Measurements from ENCODE around the gene STARD5. TPM values are rescaled to one million over a fixed set of nuclear protein-coding genes. Genes with fewer than 3 reads are reported as not detected.
A peak's percentile ranks its signal among the peaks of the same experiment; 100 is the strongest.
"Not testable (repeated sequence)": the region's sequence is repeated elsewhere in the genome, so short reads cannot be mapped to it uniquely, and the experiment has no call there.

STARD5 gene, protein sequence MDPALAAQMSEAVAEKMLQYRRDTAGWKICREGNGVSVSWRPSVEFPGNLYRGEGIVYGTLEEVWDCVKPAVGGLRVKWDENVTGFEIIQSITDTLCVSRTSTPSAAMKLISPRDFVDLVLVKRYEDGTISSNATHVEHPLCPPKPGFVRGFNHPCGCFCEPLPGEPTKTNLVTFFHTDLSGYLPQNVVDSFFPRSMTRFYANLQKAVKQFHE
- 0.50 and 1.0 TPM in 2 replicates for polyA plus RNA-seq (2014; cell fraction: cytosol; rRNA removed)
- 1.0 and 1.8 TPM in 2 replicates for polyA plus RNA-seq (2014; cell fraction: nucleus; rRNA removed)

DNA sequence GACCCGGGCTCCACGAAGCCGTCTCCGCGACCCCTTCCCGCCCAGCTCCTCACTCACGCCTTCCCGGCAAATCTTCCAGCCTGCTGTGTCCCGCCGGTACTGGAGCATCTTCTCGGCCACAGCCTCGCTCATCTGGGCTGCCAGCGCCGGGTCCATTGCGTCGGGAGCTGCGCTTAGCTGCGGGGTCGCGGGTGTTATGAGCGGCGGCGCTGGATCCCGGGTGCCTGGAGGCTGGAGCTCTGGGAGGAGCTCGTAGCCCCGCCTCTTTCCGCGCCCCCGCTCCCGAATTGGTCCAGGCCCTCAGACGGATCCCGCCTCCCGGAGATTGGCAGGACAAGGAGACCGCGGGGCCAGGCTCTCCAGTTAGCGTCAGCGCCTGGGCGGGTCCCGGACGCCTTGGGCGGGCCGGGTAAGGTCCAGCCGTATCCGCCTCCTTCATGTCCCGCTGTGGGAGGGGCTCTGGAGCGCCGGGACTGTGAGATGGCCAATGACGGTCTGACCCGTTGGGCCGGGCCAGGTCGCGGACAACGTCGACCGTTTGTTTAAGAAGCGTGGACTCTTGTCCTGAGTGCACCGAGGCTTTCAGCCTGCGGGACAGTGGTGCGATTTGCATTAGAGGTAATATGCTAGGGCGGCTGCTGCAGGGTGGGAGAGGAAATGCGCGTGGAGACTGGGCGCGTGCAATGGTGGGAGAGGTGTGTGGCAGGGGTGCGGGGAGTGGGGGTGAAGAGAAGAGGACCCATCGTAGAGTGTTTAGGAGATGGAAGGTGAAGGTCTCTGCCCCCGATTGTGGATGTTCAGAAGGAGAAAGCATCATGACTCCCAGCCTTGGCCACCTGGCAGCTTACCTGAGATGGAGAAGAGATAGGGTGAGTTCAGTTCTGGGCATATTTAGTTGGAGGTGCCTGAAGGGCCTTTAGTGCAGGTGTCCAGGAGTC, at the start of gene STARD5:
Gene STARD5, minus strand, starts transcription at position 198 of the 938 bp plus-strand sequence. Its CDS starts 42 bp downstream, at position 156.
- peak; percentile 94 for DNase-seq (ENCODE audit: low spot score)

DNA sequence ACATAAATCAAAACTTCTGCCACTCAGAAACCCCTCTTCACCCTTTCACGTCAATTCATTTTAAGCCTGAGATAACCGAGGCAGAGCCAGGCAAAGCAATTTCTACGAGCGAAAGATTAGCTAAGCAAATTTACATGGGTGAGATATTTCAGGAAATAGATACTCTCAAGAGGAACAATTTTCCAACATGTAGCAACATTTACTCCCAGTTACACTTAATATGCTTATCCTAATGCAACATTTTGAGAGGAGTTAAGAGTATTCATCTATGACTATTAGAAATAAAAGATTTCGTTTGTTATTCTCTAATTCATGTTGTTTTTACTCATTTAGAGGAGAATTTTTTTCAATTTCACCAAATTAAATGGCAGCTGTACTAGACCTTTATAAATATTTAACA, 49.2 kb upstream of the STARD5 start:
- no peak for DNase-seq (ENCODE audit: low spot score)

DNA sequence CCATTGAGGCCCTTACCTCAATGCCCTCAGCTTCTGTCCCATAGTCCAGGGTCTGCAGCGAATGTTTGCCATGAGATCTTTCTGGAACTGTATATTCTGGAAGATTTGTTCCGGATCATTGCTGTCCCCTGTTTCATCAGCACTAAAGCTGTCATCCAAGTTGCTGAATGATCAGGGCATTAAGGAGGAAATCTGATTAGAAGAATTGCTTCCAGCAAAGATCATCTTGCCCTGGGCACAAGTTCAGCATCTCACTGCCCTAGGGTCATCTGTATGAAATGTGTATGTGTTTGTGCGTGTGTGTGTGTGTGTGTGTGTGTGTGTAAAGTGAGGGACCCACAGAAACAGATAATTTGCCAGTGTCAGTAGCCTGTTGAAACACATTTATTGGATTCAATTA, 48.6 kb upstream of the STARD5 start:
- no peak for DNase-seq (ENCODE audit: low spot score)

DNA sequence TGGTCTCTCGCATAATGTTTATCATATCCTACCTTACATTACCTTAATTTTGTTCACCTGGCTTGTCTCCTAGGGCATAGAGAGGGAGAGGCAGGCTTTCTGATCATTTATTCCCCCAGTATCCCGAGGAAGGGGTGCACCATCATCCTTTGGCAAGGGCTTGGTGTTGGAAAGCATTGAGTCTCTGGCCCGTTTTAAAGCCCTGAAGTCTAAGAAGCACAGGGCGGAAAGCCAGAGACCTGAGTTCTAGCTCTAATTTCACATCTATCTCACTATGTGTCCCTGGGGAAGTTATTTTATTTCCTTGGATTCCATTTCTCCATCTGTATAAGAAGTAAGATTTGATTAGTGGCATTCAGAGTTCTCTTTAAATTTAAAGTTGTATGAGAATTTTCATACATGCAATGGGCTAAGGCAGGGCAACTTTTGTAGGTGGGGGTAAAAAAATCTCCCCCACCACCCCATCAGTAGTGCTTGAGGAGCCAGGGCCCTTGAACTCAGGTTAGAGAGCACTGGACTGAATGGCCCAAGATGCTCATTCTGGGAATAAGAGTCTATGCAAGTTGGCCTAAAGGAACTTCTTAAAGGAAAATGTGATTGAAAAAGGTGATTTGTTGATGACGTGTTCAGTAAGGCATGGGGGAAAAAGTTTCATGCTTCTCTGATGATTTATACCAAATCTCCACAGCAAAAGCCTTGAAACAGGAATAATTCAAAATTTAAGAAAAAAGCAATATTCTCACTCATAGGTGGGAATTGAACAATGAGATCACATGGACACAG, 40.0 kb upstream of the STARD5 start:
- DNase-seq (ENCODE audit: low spot score) = no peak

DNA sequence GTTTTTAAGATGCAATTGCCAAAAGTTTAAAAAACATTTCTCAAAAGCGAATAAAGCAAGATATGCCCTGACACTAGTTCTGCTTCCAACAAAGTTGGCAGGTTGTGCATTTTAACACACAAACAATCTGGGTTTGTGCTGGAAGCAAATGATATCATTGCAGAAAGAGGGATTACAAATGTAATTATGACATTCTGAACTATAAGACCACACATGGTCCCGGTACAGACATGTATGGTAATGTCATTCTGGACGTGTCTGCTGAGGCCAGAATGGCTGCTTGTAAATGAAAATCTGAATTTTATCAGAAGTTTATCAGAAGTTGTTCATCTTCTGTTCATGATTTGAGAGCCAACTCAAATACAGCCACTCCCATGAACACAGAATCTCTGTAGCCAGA, 39.3 kb upstream of the STARD5 start:
- DNase-seq (ENCODE audit: low spot score) = no peak

DNA sequence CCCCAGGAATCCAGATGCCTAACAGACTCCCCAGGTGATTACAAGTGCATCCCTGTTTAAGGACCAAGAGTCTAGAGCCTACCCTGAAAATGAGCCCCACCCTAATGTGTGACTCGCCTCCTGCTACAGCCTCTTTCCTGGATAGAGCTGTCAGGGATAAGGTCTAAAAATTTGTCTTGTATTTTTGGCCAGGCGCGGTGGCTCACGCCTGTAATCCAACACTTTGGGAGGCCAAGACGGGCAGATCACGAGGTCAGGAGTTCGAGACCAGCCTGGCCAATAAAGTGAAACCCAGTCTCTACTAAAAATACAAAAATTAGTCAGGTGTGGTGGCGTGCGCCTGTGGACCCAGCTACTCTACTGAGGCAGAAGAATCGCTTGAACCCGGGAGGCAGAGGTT, 38.8 kb upstream of the STARD5 start:
- DNase-seq (ENCODE audit: low spot score) = no peak

DNA sequence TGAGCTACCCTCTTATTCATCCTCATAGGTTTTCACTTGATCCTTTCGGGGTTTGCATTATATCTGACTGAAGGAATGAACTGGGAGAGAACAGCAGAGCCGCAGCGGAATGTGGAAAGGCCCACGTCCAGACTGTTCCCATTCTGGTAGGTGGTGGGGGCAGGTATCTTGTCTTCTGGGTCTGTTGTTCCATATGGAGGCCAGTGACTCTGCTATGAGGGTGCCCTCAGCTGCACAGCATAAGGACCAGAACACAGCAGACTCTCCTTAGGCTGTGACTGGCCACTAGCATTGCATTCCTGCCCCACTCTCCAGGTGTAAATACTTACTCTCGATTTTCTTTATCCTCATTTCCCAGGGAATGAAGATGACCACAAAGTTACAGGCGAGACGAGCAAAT, 38.0 kb upstream of the STARD5 start:
- no peak for DNase-seq (ENCODE audit: low spot score)

DNA sequence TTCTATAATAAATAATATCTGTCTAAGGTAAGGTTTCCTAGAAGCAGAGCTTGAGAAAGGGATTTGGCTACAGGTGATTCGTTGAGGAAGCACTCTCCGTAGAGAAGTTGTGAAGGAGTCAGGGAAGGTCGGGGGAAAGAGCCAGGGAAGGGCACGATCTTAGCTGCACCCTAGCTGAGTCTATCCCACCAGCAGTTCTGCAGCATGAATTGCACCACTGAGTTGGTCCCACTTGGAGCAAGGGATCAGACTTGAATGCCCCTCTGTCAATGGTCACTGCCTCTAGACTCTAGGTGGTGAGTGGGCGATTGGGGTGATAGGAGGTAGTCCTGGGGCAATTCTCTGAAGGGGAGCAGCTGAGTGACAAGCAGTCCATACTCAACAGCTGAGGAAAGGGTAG, 36.5 kb upstream of the STARD5 start:
- DNase-seq (ENCODE audit: low spot score) = no peak

DNA sequence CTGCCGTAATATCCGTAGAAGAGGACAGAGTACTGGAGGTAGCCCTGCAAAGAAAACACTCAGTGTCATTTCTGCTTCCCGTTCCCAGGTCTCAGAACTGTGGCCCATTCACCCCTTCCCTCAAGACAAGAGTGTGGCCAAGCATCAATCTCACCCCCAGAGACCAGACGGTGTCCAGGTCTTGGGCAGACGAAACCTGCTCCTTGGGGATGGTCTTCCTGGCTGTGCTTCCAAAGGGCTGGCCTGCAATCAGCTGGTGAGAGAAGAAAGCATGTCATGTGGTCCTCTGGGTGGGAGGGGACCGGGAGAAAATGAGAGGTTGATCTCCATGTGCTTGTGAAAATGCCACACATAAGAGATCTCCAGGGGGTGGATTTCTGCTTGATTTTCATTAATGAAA, 34.3 kb upstream of the STARD5 start:
- no peak for DNase-seq (ENCODE audit: low spot score)

DNA sequence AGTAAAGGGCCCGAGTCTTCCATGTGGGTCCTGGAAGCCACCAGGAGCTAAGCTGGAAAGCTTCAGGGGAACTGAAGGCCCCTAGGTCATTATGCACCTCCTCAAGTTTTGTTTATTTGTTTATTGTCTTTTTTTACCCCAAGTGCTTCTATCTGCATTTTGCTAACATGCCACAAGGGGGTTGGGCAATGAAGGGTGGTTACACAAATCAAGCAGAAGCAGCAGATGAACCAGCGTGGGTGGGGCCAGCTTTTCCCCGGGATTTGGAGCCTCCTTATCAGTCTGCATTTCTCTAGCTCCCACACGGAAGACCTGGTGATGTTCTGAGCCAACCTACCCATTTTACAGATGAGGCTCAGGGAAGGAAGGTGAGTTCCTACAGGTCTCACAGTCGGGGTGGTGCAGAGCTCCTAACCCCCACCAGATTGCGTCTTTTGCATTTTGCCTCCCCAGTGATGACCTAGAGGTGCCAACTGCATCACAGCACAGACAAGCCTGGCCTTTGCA, 33.3 kb upstream of the STARD5 start:
- DNase-seq (ENCODE audit: low spot score) = no peak

DNA sequence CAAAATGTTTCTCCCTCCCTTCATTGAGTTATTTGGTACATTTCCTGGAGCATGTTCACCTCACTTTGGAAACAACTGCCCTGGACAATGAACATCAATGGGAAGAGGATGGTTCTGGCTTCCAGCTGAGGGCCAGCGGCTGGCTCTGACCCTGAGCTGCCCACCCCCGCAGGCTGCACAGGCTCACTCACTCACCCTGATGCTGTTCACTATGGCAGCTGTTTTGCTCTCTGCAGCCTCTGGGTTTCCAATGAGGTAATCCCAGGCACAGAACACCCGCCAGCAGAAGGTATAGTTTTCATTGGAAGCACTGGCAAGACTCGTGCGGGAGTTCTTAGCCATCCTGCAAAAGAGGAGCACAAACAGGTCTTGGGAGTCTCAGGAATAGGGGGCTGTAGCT, 32.3 kb upstream of the STARD5 start:
- no peak for DNase-seq (ENCODE audit: low spot score)

DNA sequence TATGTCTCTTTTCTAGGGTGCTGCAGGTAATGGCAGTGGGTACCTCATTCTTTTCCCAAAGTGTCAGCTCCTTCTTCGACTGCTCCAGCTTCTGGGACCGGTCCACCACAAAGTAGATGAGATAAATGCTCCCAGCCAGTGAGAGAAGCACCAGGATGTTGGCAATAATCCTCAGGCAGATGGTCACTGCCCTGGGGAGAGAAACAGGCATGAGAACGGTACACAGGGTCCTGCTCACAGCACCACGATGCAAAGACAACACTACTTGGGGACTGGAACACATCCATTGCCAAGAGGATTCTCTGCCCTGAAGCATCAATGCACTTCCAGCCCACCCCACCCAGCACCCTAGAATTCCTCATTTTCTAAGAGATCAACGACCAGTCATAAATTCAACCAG, 27.7 kb upstream of the STARD5 start:
- DNase-seq (ENCODE audit: low spot score) = no peak

DNA sequence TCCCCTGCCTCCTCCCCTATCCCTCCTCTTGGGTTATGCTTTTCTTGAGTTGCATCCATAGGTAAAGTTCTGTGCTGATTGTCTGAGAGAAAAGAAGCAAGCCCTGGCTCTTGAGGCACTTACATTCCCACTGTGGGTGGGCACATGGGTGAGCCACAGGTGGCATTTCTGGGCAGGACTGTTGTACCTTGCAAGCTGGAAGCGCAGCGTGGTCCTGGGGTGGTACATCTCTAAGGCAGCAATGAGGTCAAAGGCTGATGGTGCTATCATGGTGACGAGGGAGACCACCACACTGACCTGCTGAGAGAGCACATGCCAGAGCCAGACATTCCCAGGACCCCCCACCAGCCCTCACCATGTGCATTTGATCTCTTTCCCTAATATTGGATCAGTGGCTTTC, 25.3 kb upstream of the STARD5 start:
- DNase-seq (ENCODE audit: low spot score) = no peak

DNA sequence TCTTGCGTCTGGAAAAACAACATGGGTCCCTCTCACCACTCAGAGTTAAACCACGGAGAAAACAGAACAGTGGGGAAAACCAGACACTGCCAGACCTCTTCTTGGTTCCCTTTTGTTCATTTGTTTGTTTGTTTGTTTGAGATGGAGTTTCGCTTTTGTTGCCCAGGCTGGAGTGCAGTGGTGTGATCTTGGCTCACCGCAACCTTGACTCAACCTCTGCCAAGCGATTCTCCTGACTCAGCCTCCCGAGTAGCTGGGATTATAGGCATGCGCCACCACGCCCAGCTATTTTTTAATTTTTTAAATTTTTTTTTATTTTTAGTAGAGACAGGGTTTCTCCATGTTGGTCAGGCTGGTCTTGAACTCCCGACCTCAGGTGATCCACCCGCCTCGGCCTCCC, 24.8 kb upstream of the STARD5 start:
- not testable (repeated sequence) for DNase-seq (ENCODE audit: low spot score)

DNA sequence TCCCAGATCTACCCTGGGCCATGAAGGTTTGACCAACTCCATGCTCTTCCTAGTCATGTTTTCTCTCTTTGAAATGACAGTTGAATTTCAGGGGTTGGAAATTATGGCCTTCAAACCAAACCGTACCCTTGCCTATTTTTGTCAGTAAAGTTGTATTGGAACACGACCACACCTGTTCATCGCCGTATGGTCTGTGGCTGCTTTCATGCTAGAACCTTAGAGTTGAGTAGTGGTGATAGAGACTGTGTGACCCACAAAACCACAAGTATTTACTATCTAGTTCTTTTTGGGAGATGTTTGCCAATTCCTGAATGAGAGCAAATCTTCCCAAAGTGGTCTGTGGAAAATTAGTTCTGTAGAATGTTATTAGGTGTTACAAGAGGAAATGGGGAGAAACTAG, 24.0 kb upstream of the STARD5 start:
- DNase-seq (ENCODE audit: low spot score) = no peak

DNA sequence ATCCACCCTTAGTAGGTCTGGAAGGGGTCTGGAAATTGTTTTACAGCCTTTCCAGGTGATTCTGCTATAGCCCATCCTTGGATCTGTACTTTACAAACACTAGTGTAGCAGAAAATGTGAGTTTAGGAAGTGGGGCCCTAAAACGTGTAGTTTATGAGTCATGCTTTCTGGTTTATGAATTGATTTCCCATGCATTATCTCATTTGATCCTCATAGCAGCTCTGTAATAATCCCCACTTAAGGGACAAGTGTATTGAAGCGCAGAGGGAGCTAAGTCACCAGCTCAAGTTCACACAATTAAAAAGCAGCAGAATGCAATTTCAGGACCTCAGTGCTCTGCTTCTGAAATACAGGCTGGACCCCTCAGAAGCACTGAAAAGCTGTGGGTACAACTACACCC, 22.7 kb upstream of the STARD5 start:
- no peak for DNase-seq (ENCODE audit: low spot score)

DNA sequence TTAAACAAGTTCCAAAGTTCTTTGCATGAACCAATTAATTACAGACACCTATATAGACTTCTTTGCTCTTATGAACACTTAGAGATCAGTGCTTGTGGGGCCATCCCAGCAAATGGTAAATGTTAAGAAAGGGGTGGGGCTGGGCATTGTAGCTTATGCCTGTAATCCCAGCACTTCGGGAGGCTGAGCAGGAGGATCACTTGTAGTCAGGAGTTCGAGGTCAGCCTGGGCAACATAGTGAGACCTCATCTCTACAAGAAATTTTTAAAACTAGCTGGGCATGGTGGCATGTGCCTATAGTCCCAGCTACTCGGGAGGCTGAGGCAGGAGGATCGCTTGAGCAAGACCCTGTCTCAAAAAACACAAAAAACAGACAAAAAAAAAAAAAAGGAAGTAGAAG, 19.4 kb upstream of the STARD5 start:
- no peak for DNase-seq (ENCODE audit: low spot score)

DNA sequence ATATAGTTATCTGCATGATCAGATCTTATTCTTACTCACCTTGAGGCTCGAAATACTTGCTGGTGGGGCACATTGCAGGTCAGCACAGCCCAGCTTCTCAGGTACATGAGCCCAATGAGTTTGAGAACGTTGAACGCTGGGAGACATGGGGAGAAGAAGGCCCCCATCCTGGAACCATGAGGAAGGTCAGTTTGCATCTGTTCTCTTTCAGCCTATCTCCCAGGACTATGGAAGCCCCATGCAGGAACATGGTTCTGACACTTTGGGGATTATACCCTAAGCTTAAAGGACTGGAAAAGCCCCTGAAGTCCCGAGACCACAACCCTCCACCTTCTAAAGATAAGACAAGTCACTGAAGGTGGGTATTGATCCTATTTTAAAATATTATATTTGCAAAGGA, 17.4 kb upstream of the STARD5 start:
- no peak for DNase-seq (ENCODE audit: low spot score)

DNA sequence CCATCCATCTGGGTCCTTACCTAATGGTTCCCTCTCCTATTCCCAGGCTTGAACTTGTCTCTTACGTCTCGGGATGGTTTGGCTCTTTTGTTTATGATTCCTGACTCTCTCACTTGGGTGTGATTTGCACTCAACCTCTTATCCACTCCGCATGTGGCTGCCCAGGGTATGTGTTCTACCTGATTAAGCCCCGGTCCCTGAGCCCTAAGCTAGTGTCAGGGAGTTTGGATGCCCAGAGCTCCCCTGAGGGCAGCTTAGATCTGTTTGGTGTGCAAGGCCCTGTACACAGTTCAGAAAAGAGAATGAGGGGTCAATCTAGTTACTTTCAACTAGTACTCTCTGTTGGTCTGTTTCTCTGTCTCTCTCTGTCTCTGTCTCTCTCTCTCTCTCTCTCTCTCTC, 15.9 kb upstream of the STARD5 start:
- no peak for DNase-seq (ENCODE audit: low spot score)

DNA sequence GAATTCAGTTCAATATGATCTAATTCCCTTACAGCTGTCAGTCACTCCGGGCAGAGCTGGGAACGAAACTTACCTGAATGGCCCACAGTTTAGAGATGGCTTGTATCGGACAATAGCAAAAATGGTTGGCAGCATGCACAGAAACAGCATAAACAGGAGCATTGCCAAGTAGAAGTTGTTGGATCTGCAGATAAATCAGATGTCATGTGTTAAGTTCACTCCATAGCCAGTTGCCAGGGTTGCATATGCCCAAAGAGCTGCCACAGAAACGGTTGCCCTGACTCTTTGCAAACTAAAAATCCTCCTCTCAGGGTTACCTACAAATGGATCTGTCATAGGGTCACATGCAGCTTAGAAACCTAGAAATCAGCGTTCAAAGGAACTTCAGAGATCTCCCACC, 15.4 kb upstream of the STARD5 start:
- no peak for DNase-seq (ENCODE audit: low spot score)

DNA sequence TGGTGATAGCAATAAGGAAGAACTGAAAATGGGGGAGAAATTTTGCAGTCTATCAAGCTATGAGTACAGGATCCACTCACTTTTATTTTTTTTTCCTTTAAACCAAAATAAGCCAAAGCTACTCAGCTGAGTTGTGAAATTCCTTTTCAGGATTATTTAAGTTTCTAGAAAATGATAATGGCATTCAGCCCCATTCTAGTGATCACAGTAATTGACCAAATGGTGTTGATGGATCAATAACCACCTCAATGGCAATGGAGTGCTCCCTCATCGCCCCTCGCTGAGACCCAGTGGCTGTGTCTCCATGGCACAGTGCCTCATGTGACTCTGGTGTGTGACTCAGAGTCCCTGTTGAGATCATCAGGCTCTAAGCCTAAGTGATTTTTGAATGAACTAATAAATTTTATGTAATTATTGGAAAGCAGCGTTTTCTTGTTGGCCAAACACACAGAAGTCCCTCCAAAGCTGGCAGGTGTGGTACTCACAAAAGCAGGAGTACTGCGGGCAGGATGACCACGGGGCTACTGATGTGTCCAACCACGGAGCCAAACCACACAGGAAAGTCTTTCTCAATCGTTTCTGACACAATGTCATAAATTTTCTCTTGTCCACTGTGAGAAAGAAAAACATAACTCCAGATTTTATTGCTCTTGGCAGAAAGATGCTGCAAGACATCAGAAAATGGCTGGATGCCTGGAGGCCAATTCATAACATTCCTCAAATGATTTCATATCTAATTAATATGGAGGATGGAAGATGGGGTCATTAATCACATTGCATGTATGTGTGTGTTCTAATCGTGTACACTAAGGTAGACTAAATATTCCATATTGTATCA, 14.4 kb upstream of the STARD5 start:
- DNase-seq (ENCODE audit: low spot score) = no peak

All from SK-N-DZ (cell line).